ENCODE data around the gene P4HA2.

The P4HA2 gene

GRCh38 chr5:132227235-132227484 lies 493 bp downstream of the P4HA2 start:
- Histone ChIP-seq H3K4me2 (ENCODE audit: low read depth, low read length) (peak overlapping the region; percentile 94), H2AFZ (ENCODE audit: low read length) (peak overlapping the region; percentile 89)
- no peak for DNase-seq

GRCh38 chr5:132226516-132227234 lies 978 bp downstream of the P4HA2 start:
- Histone ChIP-seq H3K27me3 (replicated peaks; ENCODE audit: insufficient read depth, low read length) (no peaks in the 10 kb centered on the region), H4K20me1 (ENCODE audit: insufficient read depth, low read length) (no peaks in the 10 kb centered on the region), H3K27ac (ENCODE audit: low read length) (no peak overlapping the region), H3K36me3 (replicated peaks; ENCODE audit: insufficient read depth, low read length) (no peaks in the 10 kb centered on the region), H3K9me2 (replicated peaks; ENCODE audit: insufficient read depth, low read length) (no peaks in the 10 kb centered on the region), H3K4me3 (ENCODE audit: low read length) (peak overlapping the region; percentile 73), H3K4me1 (ENCODE audit: low read length) (no peaks in the 10 kb centered on the region), H3K4me2 (ENCODE audit: low read depth, low read length) (peak overlapping the region; percentile 94), H3K9ac (ENCODE audit: low read length) (no peak overlapping the region), H3K9me3 (replicated peaks; ENCODE audit: insufficient read depth, low read length) (no peaks in the 10 kb centered on the region), H3F3A (ENCODE audit: insufficient read depth, low read length) (no peaks in the 10 kb centered on the region), H2AFZ (ENCODE audit: low read length) (peak overlapping the region; percentile 89), H3K79me2 (ENCODE audit: low read length) (no peaks in the 10 kb centered on the region)
- TF ChIP-seq EZH2 (optimal IDR thresholded peaks at IDR 0.05; ENCODE audit: low read depth, low read length) (no peak), EZH2phosphoT487 (IDR thresholded peaks at IDR 0.05; ENCODE audit: low read length) (no peak), CTCF (IDR thresholded peaks at IDR 0.05; ENCODE audit: low read length) (no peak)
- no peak for DNase-seq

More at GRCh38 chr5:132227235-132227484, 493 bp downstream of the P4HA2 start:
- Histone ChIP-seq H3K9ac (ENCODE audit: low read length) (peak overlapping the region; percentile 48; the same call in 1 of the 2 replicates), H3K4me3 (ENCODE audit: low read length) (peak overlapping the region; percentile 73), H3K9me2 (replicated peaks; ENCODE audit: insufficient read depth, low read length) (no peaks in the 10 kb centered on the region), H4K20me1 (ENCODE audit: insufficient read depth, low read length) (no peaks in the 10 kb centered on the region), H3K4me1 (ENCODE audit: low read length) (no peaks in the 10 kb centered on the region), H3K27me3 (replicated peaks; ENCODE audit: insufficient read depth, low read length) (no peaks in the 10 kb centered on the region), H3K27ac (ENCODE audit: low read length) (no peak overlapping the region), H3K9me3 (replicated peaks; ENCODE audit: insufficient read depth, low read length) (no peaks in the 10 kb centered on the region), H3K79me2 (ENCODE audit: low read length) (no peaks in the 10 kb centered on the region), H3F3A (ENCODE audit: insufficient read depth, low read length) (no peaks in the 10 kb centered on the region), H3K36me3 (replicated peaks; ENCODE audit: insufficient read depth, low read length) (no peaks in the 10 kb centered on the region)
- no peak for TF ChIP-seq CTCF (IDR thresholded peaks at IDR 0.05; ENCODE audit: low read length)
- no peak for TF ChIP-seq EZH2phosphoT487 (IDR thresholded peaks at IDR 0.05; ENCODE audit: low read length)
- no peak for TF ChIP-seq EZH2 (optimal IDR thresholded peaks at IDR 0.05; ENCODE audit: low read depth, low read length)

- TF ChIP-seq CTCF (IDR thresholded peaks at IDR 0.05; ENCODE audit: low read length) (no peak), EZH2phosphoT487 (IDR thresholded peaks at IDR 0.05; ENCODE audit: low read length) (no peak), EZH2 (optimal IDR thresholded peaks at IDR 0.05; ENCODE audit: low read depth, low read length) (no peak)
- no peak overlapping the region for H3K9ac ChIP-seq (ENCODE audit: low read length)
- H3K27me3 ChIP-seq (replicated peaks; ENCODE audit: insufficient read depth, low read length) = no peaks in the 10 kb centered on the region
- H3K4me2 ChIP-seq (ENCODE audit: low read depth, low read length) = no peak overlapping the region
- no peaks in the 10 kb centered on the region for H3K36me3 ChIP-seq (replicated peaks; ENCODE audit: insufficient read depth, low read length)
- no peaks in the 10 kb centered on the region for H3F3A ChIP-seq (ENCODE audit: insufficient read depth, low read length)
- no peak overlapping the region for H2AFZ ChIP-seq (ENCODE audit: low read length)
- no peak overlapping the region for H3K27ac ChIP-seq (ENCODE audit: low read length)
- H3K79me2 ChIP-seq (ENCODE audit: low read length) = no peaks in the 10 kb centered on the region
- no peaks in the 10 kb centered on the region for H3K9me3 ChIP-seq (replicated peaks; ENCODE audit: insufficient read depth, low read length)
- H3K4me3 ChIP-seq (ENCODE audit: low read length) = no peak overlapping the region
- no peak for DNase-seq
- H3K9me2 ChIP-seq (replicated peaks; ENCODE audit: insufficient read depth, low read length) = no peaks in the 10 kb centered on the region
- H3K4me1 ChIP-seq (ENCODE audit: low read length) = no peaks in the 10 kb centered on the region
- no peaks in the 10 kb centered on the region for H4K20me1 ChIP-seq (ENCODE audit: insufficient read depth, low read length)
Observed at GRCh38 chr5:132225165-132226032, 2.3 kb downstream of the P4HA2 start.

All from MM.1S (cell line).